Measurements from ENCODE around the gene ZNF19. TPM values are rescaled to one million over a fixed set of nuclear protein-coding genes. Genes with fewer than 3 reads are reported as not detected.

The ZNF19 gene
- total and polyA plus RNA-seq, 2 donors (not counting 3 experiments of a cell fraction or from before 2014, with no cell fraction given) = 0.98 to 2.6 TPM

- H3K9me1 ChIP-seq (replicated peaks; ENCODE audit: control insufficient read depth, extremely low read depth, insufficient read depth, low read length) = no peaks in the 10 kb centered on the region
- ChIA-PET CTCF (interaction anchor here (0.7 to 2.0 kb wide), 4 partner anchors 9 to 85 kb away, joined by 3 to 7 read pairs (median 4); no protein-coding TSS in a partner anchor), POLR2A (no interaction called here)
- no peaks in the 10 kb centered on the region for H3K79me2 ChIP-seq (ENCODE audit: control insufficient read depth, insufficient read depth, low read length)
- no peak within 1 kb of the TSS for H3K9ac ChIP-seq (replicated peaks; ENCODE audit: extremely low read depth, insufficient read depth, low read length)
- H3K9me3 ChIP-seq (replicated peaks; ENCODE audit: control insufficient read depth, insufficient read depth, low read length) = no peaks in the 10 kb centered on the region
- H3K4me2 ChIP-seq (ENCODE audit: insufficient read depth, low read length) = no peak within 1 kb of the TSS
- H3K4me1 ChIP-seq (ENCODE audit: control insufficient read depth, extremely low read depth, insufficient read depth, low read length) = no peaks in the 10 kb centered on the region
- no peaks in the 10 kb centered on the region for H3K36me3 ChIP-seq (ENCODE audit: control insufficient read depth in 2 of 2, extremely low read depth in 1 of 2, insufficient read depth in 2 of 2, low read length in 2 of 2)
- H3K4me3 ChIP-seq (replicated peaks in 1 of 3; ENCODE audit: insufficient read depth in 1 of 3, low read depth in 1 of 3, low read length in 3 of 3) = no peak within 1 kb of the TSS
- H3K27ac ChIP-seq (ENCODE audit: insufficient read depth, low read depth, low read length) = no peak within 1 kb of the TSS
- H4K20me1 ChIP-seq (replicated peaks; ENCODE audit: control insufficient read depth, extremely low read depth, insufficient read depth, low read length) = no peaks in the 10 kb centered on the region
- DNase-seq (ENCODE audit: low read depth, low spot score) = no peak
- FAIRE-seq = no peak
- H2AFZ ChIP-seq (ENCODE audit: low read depth, low read length) = no peak within 1 kb of the TSS
- dilution Hi-C loops (cut with MboI; ENCODE audit: extremely low pct_ligation_motif_present, low sequenced_read_pairs) (no loop called here), intact Hi-C loops (cut with micrococcal nuclease) (no loop called here)
- TF ChIP-seq EZH2 (IDR thresholded peaks at IDR 0.05; ENCODE audit: borderline replicate concordance, low read depth, low read length, severe bottlenecking) (no peak), MYC (IDR thresholded peaks at IDR 0.05; ENCODE audit: low read depth, low read length) (no peak), POLR2AphosphoS5 (IDR thresholded peaks at IDR 0.05; ENCODE audit: insufficient read depth, low read depth, low read length) (no peak), GATA2 (IDR thresholded peaks at IDR 0.05; ENCODE audit: insufficient read depth, insufficient read length, low read depth, low read length) (no peak), MAX (IDR thresholded peaks at IDR 0.05; ENCODE audit: insufficient read depth, insufficient read length) (no peak), JUN (IDR thresholded peaks at IDR 0.05; ENCODE audit: borderline replicate concordance, insufficient read depth, insufficient read length, low read depth) (no peak), CTCF (IDR thresholded peaks at IDR 0.05; ENCODE audit: extremely low read depth in 1 of 2, insufficient read depth in 1 of 2, low read depth in 1 of 2, low read length in 2 of 2) (no peak), POLR2A (IDR thresholded peaks at IDR 0.05; ENCODE audit: low read depth, low read length) (no peak), FOS (IDR thresholded peaks at IDR 0.05; ENCODE audit: borderline replicate concordance, insufficient read depth, low read length) (no peak)
- no TSS peak for BruUV-seq (replicated peaks)
- peaks cover 9 to 12% of the 10 kb centered on the region in 2 experiments for H3K27me3 ChIP-seq (ENCODE audit: control insufficient read depth in 2 of 2, insufficient read depth in 2 of 2, low read length in 2 of 2)
These were observed 37.0 kb upstream of the ZNF19 start, which contains the start of gene CHST4 for GRCh38 chr16:71526111-71526631. Gene CHST4, plus strand, starts transcription at chr16:71526426. Its CDS starts 10,252 bp downstream, at chr16:71536678.

Measured in endothelial cell of umbilical vein (primary cell).